ENCODE results near the gene SNAPC4.

GRCh38 chr9:136370037-136370436 lies 29.9 kb downstream of the SNAPC4 start:
- TF ChIP-seq POLR2A (IDR thresholded peaks at IDR 0.05; ENCODE audit: low read depth, low read length) (no peak), POLR2AphosphoS5 (IDR thresholded peaks at IDR 0.05; ENCODE audit: low read depth, low read length) (no peak), TAF1 (IDR thresholded peaks at IDR 0.05; ENCODE audit: low read depth, low read length) (no peak), SPI1 (IDR thresholded peaks at IDR 0.05; ENCODE audit: low read depth, low read length) (no peak), PAX5 (IDR thresholded peaks at IDR 0.05; ENCODE audit: insufficient read depth, low read length, severe bottlenecking) (no peak), POU2F2 (IDR thresholded peaks at IDR 0.05; ENCODE audit: low read depth, low read length) (no peak)

Data from GM12891 (cell line).